Lower leg skin (tissue), 3 donors: Measurements from ENCODE around the gene NRDC.

Experiments
- CTCF ChIP-seq, 3 donors: fragments of 450-650 bp; IDR thresholded peaks; one replicate each; pipeline ENCODE4 v1.5.1; 2016; ENCODE audit warnings: antibody characterized with exemption in 3 of 3, mild to moderate bottlenecking in 3 of 3, moderate library complexity in 2 of 3
- POLR2A ChIP-seq, 2 donors: fragments of 450-650 bp; IDR thresholded peaks; one replicate each; pipeline ENCODE4 v1.6.1; 2016 to 2017; ENCODE audit warnings: antibody characterized with exemption in 2 of 2, mild to moderate bottlenecking in 1 of 2, moderate library complexity in 1 of 2

GRCh38 chr1:51920130-51920529 lies 41.6 kb upstream of the NRDC start:
- no peak for TF ChIP-seq CTCF (IDR thresholded peaks at IDR 0.05)
- no peak for TF ChIP-seq POLR2A (IDR thresholded peaks at IDR 0.05)
